Measurements from ENCODE around the gene SLMAP. TPM values are rescaled to one million over a fixed set of nuclear protein-coding genes. Genes with fewer than 3 reads are reported as not detected.

SLMAP gene
- total and polyA plus RNA-seq, 7 experiments from 2014 or later, result 20.2 to 77.1 (median 63.4) TPM

DNA sequence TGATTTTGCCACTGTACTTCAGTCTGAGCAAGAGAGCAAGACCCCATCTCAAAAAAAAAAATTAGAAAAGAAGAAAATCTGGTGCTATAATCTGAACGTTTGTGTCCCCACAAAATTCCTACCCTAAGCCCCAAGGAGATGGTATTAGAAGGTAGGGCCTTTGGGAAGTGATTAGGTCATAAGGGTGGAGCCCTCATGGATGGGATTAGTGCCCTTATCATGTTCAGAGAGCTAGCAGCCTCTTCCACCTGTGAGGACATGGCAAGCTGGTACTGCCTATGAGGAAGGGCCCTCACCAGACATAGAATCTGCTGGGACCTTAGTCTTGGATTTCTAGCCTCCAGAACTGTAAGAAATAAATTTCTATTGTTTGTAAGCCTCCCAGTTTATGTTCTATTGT is 201.7 kb downstream of the SLMAP start:
- Mint-ChIP-seq H3K27ac (no peak overlapping the region), H3K4me3 (no peak overlapping the region), H3K9me3 (peaks cover 0 to 1% (median 0%) of the 10 kb centered on the region in 11 donors), H3K4me1 (peaks cover 0 to 13% (median 5%) of the 10 kb centered on the region in 7 donors), H3K27me3 (no peaks in the 10 kb centered on the region), H3K36me3 (no peaks in the 10 kb centered on the region)
- POLR2A ChIA-PET, result no interaction called here
- CTCF ChIA-PET, result interaction anchor here (0.6 kb wide), 1 partner anchor 47 kb away, joined by 3 read pairs; no protein-coding TSS in a partner anchor
- no peak for ATAC-seq
- no peaks in the 10 kb centered on the region for H3K36me3 ChIP-seq (ENCODE audit: control insufficient read depth in 2 of 3, insufficient read depth in 3 of 3, low read length in 3 of 3)
- intact Hi-C loops (cut with micrococcal nuclease), result no loop called here
- no peaks in the 10 kb centered on the region for H3K27me3 ChIP-seq (ENCODE audit: control insufficient read depth in 2 of 2, insufficient read depth in 2 of 2, low read length in 2 of 2)
- no peak overlapping the region for H3K4me3 ChIP-seq (ENCODE audit: low read length)
- no peak overlapping the region for H3K27ac ChIP-seq (ENCODE audit: low read depth, low read length)
- no peak for DNase-seq
- no peaks in the 10 kb centered on the region for H3K9me3 ChIP-seq (ENCODE audit: control insufficient read depth in 2 of 3, low read length in 3 of 3)
- H3K4me1 ChIP-seq (ENCODE audit: control insufficient read depth in 2 of 2, insufficient read depth in 2 of 2, low read length in 2 of 2), result no peaks in the 10 kb centered on the region

DNA sequence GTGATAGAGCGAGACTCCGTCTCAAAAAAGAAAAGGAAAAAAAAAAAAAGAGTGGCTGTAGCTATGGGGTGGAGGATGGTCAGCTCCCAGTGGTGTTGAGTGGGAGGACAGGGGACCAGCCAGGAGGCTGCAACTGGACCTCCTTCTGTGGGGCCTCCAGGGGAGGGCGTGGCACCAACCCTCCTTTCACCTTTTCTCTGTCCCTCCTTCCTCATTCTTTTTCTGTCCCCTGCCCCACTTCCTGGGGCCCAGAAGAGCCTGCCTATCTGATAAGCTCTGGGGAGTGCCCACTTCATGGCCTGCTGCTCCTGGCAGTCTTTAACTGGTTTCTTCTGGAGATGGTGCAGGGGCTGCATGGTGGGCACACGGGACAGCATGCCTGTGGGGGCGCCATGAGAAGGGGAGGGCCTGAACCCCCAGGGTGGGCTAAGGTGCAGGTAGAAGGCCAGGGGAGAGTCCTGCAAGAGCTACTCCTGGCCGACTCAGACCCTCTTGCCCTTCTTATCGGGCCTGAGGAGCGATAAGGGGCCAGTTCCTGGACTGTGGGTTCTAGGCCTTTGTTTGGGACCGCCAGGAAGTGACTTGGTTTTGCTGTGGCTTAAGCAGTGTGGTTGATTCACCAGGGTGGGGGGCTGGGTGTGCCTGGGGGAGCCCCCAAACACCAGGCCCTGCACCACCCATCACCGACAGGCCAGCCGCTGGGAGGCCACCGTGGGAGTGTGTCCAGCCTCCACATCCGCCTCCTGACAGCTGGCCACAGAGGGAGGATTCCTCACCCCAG is 202.7 kb downstream of the SLMAP start:
- peaks cover 0 to 1% (median 0%) of the 10 kb centered on the region in 5 donors for H3K27me3 Mint-ChIP-seq

GRCh38 chr3:57959423-57960173 is 203.5 kb downstream of the SLMAP start:
- ChIA-PET POLR2A (no interaction called here), CTCF (no interaction called here)
- H3K4me1 ChIP-seq (ENCODE audit: control insufficient read depth in 2 of 2, insufficient read depth in 2 of 2, low read length in 2 of 2), result no peaks in the 10 kb centered on the region
- ATAC-seq (peak; percentile 65), DNase-seq (no peak)
- Mint-ChIP-seq H3K36me3 (no peaks in the 10 kb centered on the region), H3K27ac (no peak overlapping the region), H3K4me3 (no peak overlapping the region), H3K27me3 (peaks cover 0 to 1% (median 0%) of the 10 kb centered on the region in 5 donors), H3K9me3 (peaks cover 0 to 1% (median 0%) of the 10 kb centered on the region in 11 donors), H3K4me1 (peaks cover 0 to 13% (median 5%) of the 10 kb centered on the region in 7 donors)
- H3K36me3 ChIP-seq (ENCODE audit: control insufficient read depth in 2 of 3, insufficient read depth in 3 of 3, low read length in 3 of 3), result no peaks in the 10 kb centered on the region
- H3K27ac ChIP-seq (ENCODE audit: low read depth, low read length), result no peak overlapping the region
- no peaks in the 10 kb centered on the region for H3K9me3 ChIP-seq (ENCODE audit: control insufficient read depth in 2 of 3, low read length in 3 of 3)
- no peak overlapping the region for H3K4me3 ChIP-seq (ENCODE audit: low read length)
- no peaks in the 10 kb centered on the region for H3K27me3 ChIP-seq (ENCODE audit: control insufficient read depth in 2 of 2, insufficient read depth in 2 of 2, low read length in 2 of 2)
- intact Hi-C loops (cut with micrococcal nuclease), result loop anchor here in 1 of 2 donors (5.0 to 10.0 kb wide), 2 partner anchors 213 to 455 kb away; no protein-coding TSS in a partner anchor

More for the DNA sequence above, 202.7 kb downstream of the SLMAP start:
- Mint-ChIP-seq H3K36me3 (no peaks in the 10 kb centered on the region), H3K27ac (no peak overlapping the region), H3K4me1 (peaks cover 0 to 13% (median 5%) of the 10 kb centered on the region in 7 donors), H3K4me3 (peak overlapping the region in 1 of 10 donors; percentile 25), H3K9me3 (peaks cover 0 to 1% (median 0%) of the 10 kb centered on the region in 11 donors)
- intact Hi-C loops (cut with micrococcal nuclease), result no loop called here
- POLR2A ChIA-PET, result no interaction called here
- H3K4me3 ChIP-seq (ENCODE audit: low read length), result no peak overlapping the region
- no peaks in the 10 kb centered on the region for H3K36me3 ChIP-seq (ENCODE audit: control insufficient read depth in 2 of 3, insufficient read depth in 3 of 3, low read length in 3 of 3)
- no peak overlapping the region for H3K27ac ChIP-seq (ENCODE audit: low read depth, low read length)
- no peaks in the 10 kb centered on the region for H3K4me1 ChIP-seq (ENCODE audit: control insufficient read depth in 2 of 2, insufficient read depth in 2 of 2, low read length in 2 of 2)
- DNase-seq (no peak), ATAC-seq (peak; percentile 44)
- no peaks in the 10 kb centered on the region for H3K9me3 ChIP-seq (ENCODE audit: control insufficient read depth in 2 of 3, low read length in 3 of 3)
- CTCF ChIA-PET, result no interaction called here
- no peaks in the 10 kb centered on the region for H3K27me3 ChIP-seq (ENCODE audit: control insufficient read depth in 2 of 2, insufficient read depth in 2 of 2, low read length in 2 of 2)

- Mint-ChIP-seq H3K9me3 (peaks cover 0 to 1% (median 0%) of the 10 kb centered on the region in 11 donors), H3K4me1 (peaks cover 0 to 13% (median 5%) of the 10 kb centered on the region in 7 donors), H3K36me3 (no peaks in the 10 kb centered on the region), H3K27ac (no peak overlapping the region), H3K4me3 (no peak overlapping the region), H3K27me3 (peaks cover 0 to 1% (median 0%) of the 10 kb centered on the region in 5 donors)
- intact Hi-C loops (cut with micrococcal nuclease), result loop anchor here in 1 of 2 donors (5.0 to 10.0 kb wide), 2 partner anchors 212 to 455 kb away; no protein-coding TSS in a partner anchor
- DNase-seq (no peak), ATAC-seq (no peak)
- CTCF ChIA-PET, result no interaction called here
- Histone ChIP-seq H3K36me3 (ENCODE audit: control insufficient read depth in 2 of 3, insufficient read depth in 3 of 3, low read length in 3 of 3) (no peaks in the 10 kb centered on the region), H3K27me3 (ENCODE audit: control insufficient read depth in 2 of 2, insufficient read depth in 2 of 2, low read length in 2 of 2) (no peaks in the 10 kb centered on the region), H3K9me3 (ENCODE audit: control insufficient read depth in 2 of 3, low read length in 3 of 3) (no peaks in the 10 kb centered on the region), H3K4me1 (ENCODE audit: control insufficient read depth in 2 of 2, insufficient read depth in 2 of 2, low read length in 2 of 2) (no peaks in the 10 kb centered on the region), H3K27ac (ENCODE audit: low read depth, low read length) (no peak overlapping the region), H3K4me3 (ENCODE audit: low read length) (no peak overlapping the region)
- POLR2A ChIA-PET, result no interaction called here
These were observed 204.0 kb downstream of the SLMAP start for GRCh38 chr3:57960174-57960505.

- no peaks in the 10 kb centered on the region for H3K36me3 ChIP-seq (ENCODE audit: control insufficient read depth in 2 of 3, insufficient read depth in 3 of 3, low read length in 3 of 3)
- DNase-seq (no peak), ATAC-seq (no peak)
- H3K27me3 Mint-ChIP-seq, result peaks cover 0 to 1% (median 0%) of the 10 kb centered on the region in 5 donors
- H3K4me1 ChIP-seq (ENCODE audit: control insufficient read depth in 2 of 2, insufficient read depth in 2 of 2, low read length in 2 of 2), result no peaks in the 10 kb centered on the region
- peaks cover 0 to 1% (median 0%) of the 10 kb centered on the region in 11 donors for H3K9me3 Mint-ChIP-seq
- H3K27ac Mint-ChIP-seq, result no peak overlapping the region
- POLR2A ChIA-PET, result no interaction called here
- H3K36me3 Mint-ChIP-seq, result no peaks in the 10 kb centered on the region
- H3K4me3 Mint-ChIP-seq, result no peak overlapping the region
- H3K4me1 Mint-ChIP-seq, result peaks cover 3 to 13% (median 4%) of the 10 kb centered on the region in 7 donors
- intact Hi-C loops (cut with micrococcal nuclease), result loop anchor here in 1 of 2 donors (5.0 to 10.0 kb wide), 2 partner anchors 211 to 453 kb away; no protein-coding TSS in a partner anchor
- no peak overlapping the region for H3K4me3 ChIP-seq (ENCODE audit: low read length)
- CTCF ChIA-PET, result no interaction called here
- no peaks in the 10 kb centered on the region for H3K9me3 ChIP-seq (ENCODE audit: control insufficient read depth in 2 of 3, low read length in 3 of 3)
- H3K27me3 ChIP-seq (ENCODE audit: control insufficient read depth in 2 of 2, insufficient read depth in 2 of 2, low read length in 2 of 2), result no peaks in the 10 kb centered on the region
- no peak overlapping the region for H3K27ac ChIP-seq (ENCODE audit: low read depth, low read length)
These were observed 205.2 kb downstream of the SLMAP start for GRCh38 chr3:57961177-57961827.

- H3K27ac Mint-ChIP-seq, result no peak overlapping the region
- CTCF ChIA-PET, result interaction anchor here (0.7 to 1.0 kb wide), 2 partner anchors 191 to 216 kb away, joined by 3 read pairs; no protein-coding TSS in a partner anchor
- Histone ChIP-seq H3K4me3 (ENCODE audit: low read length) (no peak overlapping the region), H3K4me1 (ENCODE audit: control insufficient read depth in 2 of 2, insufficient read depth in 2 of 2, low read length in 2 of 2) (peaks cover 0 to 2% of the 10 kb centered on the region in 2 donors), H3K27ac (ENCODE audit: low read depth, low read length) (no peak overlapping the region), H3K36me3 (ENCODE audit: control insufficient read depth in 2 of 3, insufficient read depth in 3 of 3, low read length in 3 of 3) (no peaks in the 10 kb centered on the region), H3K27me3 (ENCODE audit: control insufficient read depth in 2 of 2, insufficient read depth in 2 of 2, low read length in 2 of 2) (no peaks in the 10 kb centered on the region), H3K9me3 (ENCODE audit: control insufficient read depth in 2 of 3, low read length in 3 of 3) (peaks cover 0 to 4% (median 0%) of the 10 kb centered on the region in 3 experiments)
- H3K27me3 Mint-ChIP-seq, result peaks cover 0 to 1% (median 0%) of the 10 kb centered on the region in 5 donors
- intact Hi-C loops (cut with micrococcal nuclease), result loop anchor here in 1 of 2 donors (1.0 to 10.0 kb wide), 3 partner anchors 210 to 453 kb away; no protein-coding TSS in a partner anchor
- ATAC-seq (no peak), DNase-seq (peak in 4 of 9 donors; percentile 8 to 21 (median 18))
- H3K36me3 Mint-ChIP-seq, result no peaks in the 10 kb centered on the region
- H3K9me3 Mint-ChIP-seq, result peaks cover 0 to 7% (median 0%) of the 10 kb centered on the region in 11 donors
- H3K4me3 Mint-ChIP-seq, result no peak overlapping the region
- H3K4me1 Mint-ChIP-seq, result peaks cover 3 to 13% (median 8%) of the 10 kb centered on the region in 7 donors
- POLR2A ChIA-PET, result no interaction called here
These were observed 205.8 kb downstream of the SLMAP start for GRCh38 chr3:57961828-57962447.

Data from naive thymus-derived CD4-positive, alpha-beta T cell (primary cell).